Activated CD8-positive, alpha-beta memory T cell treated with anti-CD3 and anti-CD28 coated beads for 1 hour (primary cell): ENCODE measurements around the gene TNFSF11.

Source experiments
- DNase-seq, 2 donors: peaks; one replicate each; pipeline ENCODE4 v3.0.0-alpha.2; 2020; ENCODE audit warnings: low read depth in 1 of 2; ENCODE audit errors: extremely low read depth in 1 of 2

Gene TNFSF11

DNA sequence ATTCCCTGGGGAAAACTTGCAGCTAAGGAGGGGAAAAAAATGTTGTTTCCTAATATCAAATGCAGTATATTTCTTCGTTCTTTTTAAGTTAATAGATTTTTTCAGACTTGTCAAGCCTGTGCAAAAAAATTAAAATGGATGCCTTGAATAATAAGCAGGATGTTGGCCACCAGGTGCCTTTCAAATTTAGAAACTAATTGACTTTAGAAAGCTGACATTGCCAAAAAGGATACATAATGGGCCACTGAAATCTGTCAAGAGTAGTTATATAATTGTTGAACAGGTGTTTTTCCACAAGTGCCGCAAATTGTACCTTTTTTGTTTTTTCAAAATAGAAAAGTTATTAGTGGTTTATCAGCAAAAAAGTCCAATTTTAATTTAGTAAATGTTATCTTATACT, 33.6 kb downstream of the TNFSF11 start:
- DNase-seq = no peak

DNA sequence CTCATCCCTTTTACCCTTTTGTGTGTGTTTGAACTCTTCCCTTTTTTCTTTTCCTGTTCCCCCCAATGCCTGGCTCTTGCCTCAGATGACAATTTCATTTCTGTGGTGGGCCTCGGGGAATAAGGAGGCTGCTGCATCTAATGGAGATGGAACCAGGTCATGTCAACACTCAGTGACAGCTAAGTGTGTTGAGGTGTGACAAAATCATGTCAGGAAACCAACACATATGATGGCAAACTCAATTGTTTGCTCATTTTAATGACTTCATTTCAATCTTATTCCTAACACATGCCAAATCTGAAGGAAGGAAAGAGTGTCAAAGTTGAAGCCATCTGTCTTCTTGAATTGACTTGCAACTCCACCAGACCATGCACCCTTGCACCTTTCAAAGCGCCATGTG, 36.7 kb downstream of the TNFSF11 start:
- no peak for DNase-seq

DNA sequence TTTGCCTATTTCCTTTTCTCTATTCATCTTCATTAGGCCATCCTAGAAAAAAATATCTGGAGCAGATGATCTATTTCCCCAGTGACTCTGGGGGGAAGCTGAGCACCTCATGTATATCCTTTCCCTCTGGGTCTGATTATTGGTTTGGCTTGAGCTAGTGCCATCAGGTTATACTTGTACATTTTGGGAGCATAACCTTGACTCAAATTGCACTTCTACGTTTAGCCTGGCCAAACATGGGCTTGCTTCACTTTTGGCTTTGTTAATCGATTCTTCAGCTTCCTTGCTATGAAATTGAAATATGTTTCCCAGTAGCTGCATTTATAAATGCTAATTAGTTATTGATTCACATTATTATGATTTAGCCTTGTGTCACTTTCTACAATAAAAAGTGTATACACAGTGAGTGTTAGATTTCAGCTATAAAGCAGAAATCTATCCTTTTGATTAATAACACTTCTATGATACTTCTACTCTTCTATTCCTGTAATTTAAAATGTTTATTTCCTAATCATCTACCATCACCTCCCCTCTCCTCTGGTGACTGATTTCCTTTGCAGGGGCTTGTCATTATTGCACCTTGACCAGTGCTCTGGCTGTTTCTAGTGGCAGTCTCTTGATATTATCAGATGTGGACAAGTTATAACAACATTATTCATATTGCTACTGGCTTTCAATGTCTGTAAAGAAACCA, 37.3 kb downstream of the TNFSF11 start:
- no peak for DNase-seq

DNA sequence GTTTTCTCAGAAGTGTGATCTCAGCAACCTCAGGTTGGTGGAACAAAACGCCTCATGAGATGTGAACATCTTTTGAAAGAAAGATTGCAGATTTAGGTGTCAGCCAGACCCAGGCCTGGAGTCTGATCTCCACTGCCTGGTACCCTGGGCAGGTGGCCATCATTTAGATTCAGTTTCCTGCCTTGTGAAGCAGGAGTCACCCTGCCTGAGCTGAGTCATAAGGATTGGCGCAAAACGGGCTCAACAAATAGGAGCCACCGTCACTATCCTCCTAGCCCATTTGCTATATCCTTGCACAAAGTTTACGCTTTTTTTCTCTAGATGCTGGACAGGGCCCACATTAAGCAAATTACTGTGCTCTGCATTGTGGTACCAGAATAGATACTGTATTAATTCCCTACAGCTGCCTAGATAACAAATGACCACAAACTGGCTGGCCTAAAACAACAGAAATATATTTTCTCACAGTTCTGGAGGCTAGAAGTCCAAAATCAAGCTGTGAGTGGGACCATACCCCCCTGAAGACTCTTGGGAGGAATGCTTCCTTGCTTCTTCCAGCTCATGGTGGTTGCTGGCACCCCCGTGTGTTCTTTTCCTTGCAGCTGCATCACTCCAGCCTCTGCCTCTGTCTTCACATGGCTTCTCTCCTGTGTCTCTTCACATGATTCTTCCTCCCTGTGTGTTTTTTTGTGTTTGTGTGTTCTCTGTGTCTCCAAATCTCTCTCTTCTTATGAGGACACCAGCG, 38.2 kb downstream of the TNFSF11 start:
- no peak for DNase-seq

GRCh38 chr13:42614436-42615035, 40.6 kb downstream of the TNFSF11 start:
- no peak for DNase-seq

DNA sequence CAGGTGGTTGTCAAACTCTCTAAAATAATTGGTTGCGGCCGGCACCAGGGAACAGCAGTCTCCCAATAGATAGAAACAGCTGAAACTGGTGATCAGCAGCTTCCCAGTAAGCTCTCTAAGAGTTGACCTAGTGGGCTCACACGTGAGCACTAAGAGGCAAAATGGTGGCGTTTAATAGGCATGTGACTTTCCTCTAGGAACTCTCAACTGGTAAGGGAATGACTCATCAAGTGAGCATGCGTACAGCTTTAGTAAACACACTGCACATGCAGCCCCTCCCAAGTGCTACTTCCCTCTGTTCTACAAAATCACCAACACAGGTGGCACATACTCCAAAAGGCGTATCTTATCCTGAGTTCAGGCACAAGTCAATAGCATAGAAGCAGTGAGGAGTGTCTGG, 41.7 kb downstream of the TNFSF11 start:
- no peak for DNase-seq

- no peak for DNase-seq
Measured at GRCh38 chr13:42617221-42617620, 43.3 kb downstream of the TNFSF11 start.

GRCh38 chr13:42623916-42624315, 50.0 kb downstream of the TNFSF11 start:
- no peak for DNase-seq

DNA sequence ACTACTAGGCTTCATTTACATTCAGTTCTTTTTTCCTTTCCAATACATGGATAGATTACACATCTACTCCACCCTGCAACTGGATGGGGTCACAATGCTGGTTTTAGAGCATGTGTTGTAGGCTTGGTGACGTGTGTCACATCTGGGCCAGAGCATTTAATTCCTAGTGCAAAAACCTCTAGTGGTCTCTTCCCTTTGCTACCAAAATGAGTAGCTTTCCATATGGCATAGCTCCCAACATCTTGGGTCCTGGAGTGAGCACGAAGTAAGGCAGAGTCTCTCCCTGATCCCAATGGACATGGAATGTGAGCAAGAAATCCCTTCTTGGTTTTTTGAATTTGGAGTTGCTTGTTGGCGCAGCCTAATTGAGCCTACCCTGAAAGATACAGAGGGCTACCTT, 51.7 kb downstream of the TNFSF11 start:
- DNase-seq = no peak

- no peak for DNase-seq
Measured at GRCh38 chr13:42626176-42626860, 52.4 kb downstream of the TNFSF11 start.

- DNase-seq = no peak
Measured at GRCh38 chr13:42628666-42629065, 54.7 kb downstream of the TNFSF11 start.

- no peak for DNase-seq
Measured at GRCh38 chr13:42631181-42631580, 57.2 kb downstream of the TNFSF11 start.

DNA sequence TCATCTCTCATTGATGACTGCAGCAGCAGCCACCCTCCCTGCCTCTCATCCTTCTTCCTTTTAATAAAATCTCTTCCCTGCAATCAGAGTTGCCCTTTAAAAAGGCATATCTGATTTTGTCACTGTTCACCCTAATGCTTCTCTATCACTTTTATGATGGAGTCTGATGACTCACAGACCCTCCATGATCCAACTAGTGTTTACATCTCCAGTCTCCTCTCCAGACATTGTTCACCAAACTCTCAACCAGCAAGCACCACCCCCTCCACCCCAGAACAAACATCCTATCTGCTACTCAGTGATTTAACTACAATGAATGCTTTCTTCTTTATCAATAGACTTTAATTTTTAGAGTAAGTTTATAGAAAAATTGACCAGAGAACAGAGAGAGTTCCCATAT, 59.5 kb downstream of the TNFSF11 start:
- DNase-seq = no peak

DNA sequence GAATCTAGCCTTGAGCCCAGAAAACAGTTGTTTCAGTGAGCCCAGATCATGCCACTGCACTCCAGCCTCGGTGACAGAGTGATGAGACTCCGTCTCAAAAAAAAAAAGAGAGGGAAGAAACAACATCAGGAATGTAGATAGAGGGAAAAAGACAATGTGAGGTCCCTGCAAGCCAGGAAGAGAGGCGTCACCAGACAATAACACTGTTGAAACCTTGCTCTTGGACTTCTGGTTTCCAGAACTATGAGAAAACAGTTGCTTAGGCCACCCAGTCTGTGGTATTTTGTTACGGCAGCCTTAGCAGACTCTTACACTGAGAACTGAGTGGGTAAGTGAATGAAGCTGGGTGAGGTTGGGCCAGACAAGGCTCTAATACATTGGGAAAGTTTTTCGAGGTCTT, 64.1 kb downstream of the TNFSF11 start:
- no peak for DNase-seq

DNA sequence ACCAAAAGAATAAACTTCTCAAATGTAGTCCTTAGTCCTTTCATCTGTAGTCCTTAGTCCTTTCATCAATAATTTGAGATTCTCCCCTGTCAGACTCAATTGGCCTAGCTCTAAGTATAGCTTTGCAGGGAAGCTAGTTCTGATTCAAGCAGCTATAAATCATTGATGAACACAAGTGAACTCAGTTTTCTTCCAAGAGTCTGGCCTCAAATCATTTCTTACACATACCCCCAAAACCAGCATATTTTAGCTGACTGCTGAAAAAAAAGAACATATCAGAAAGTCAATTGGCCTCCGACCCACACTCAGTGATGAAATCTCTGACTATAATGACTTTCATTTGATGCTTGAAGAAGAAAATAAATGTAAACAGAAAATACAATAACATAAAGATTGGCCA, 64.9 kb downstream of the TNFSF11 start:
- no peak for DNase-seq

- DNase-seq = no peak
Measured at GRCh38 chr13:42643076-42643475, 69.1 kb downstream of the TNFSF11 start.

DNA sequence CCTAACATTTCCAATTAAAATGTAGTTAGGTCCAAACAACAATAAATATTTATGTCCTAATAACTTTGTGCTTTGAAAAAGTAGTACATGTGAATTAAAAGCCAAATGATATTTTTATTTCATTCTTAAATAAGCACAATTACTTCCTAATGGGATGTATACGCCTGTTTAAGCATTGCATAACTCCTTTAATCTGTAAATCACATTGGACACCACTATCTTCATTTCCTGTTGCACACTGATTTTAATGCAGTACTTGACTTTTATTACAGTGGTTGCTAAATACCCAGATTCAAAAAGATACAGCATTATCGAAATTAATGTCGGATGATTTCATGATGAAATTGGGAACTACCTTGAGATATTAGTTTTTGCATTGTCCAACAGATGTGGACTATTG, 70.9 kb downstream of the TNFSF11 start:
- DNase-seq = no peak

- no peak for DNase-seq
Measured at GRCh38 chr13:42645717-42646116, 71.8 kb downstream of the TNFSF11 start.

DNA sequence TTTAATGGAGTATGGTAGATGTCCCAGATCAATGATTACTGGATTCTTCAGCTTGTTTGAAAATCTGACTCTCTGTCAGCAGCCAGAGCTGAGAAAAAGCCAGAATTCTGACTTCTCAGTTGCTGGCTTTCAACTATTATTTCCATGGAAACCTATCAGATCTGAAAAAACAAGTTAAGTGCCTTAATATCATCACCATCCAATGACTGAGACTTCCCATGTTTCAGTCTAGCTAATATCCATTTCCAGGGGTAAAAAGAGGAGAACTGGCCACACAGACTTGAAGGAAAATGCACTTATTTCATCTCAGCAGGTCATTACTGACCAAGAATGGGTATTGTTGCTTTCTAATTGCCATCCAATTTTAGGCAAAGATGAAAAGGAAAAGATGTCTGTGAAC, 75.2 kb downstream of the TNFSF11 start:
- no peak for DNase-seq

DNA sequence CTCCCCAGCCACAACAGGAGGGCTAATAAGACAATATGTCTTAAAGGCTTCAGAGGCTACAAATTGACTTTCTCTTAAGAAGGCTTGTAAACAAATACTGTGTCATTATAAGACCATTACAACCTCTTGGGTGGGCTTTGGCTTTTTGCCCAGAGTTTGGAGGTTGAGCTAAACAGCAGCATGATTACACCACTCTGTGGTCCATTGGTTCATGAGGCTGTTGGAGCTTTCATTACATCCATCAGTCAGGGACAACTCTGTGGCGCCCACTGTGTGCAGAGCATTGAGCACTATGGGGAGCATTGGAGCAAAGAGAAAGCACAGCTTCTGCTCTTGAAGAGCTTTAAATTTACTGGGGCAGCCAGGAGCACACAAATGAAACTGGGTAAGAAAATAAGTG, 75.9 kb downstream of the TNFSF11 start:
- DNase-seq = no peak

GRCh38 chr13:42650506-42650905, 76.6 kb downstream of the TNFSF11 start:
- DNase-seq = no peak
